Upper lobe of left lung (tissue), 4 donors: ENCODE results near the gene PPP1R13B.

Experiments
- CTCF ChIP-seq, 6 experiments: fragments of 450-650 bp in 4 of 6; fragments of 200-600 bp in 2 of 6; sonication (generic) in 2 of 6; IDR thresholded peaks; one replicate each; pipeline ENCODE4 v1.5.1; 2016 to 2019; ENCODE audit warnings: antibody characterized with exemption in 6 of 6
- EP300 ChIP-seq, 4 donors: sonication (generic); formaldehyde crosslinking; IDR thresholded peaks; one replicate each; pipeline ENCODE4 v1.5.1; 2017; ENCODE audit warnings: antibody characterized with exemption in 4 of 4, control low read depth in 2 of 4
- POLR2A ChIP-seq, 4 donors: fragments of 450-650 bp; IDR thresholded peaks; one replicate each; pipeline ENCODE4 v1.5.1; 2016 to 2017; ENCODE audit warnings: antibody characterized with exemption in 4 of 4, mild to moderate bottlenecking in 2 of 4
- POLR2AphosphoS5 ChIP-seq, 2 donors: sonication (generic); formaldehyde crosslinking; IDR thresholded peaks; one replicate each; pipeline ENCODE4 v1.5.1; 2017; ENCODE audit warnings: antibody characterized with exemption in 2 of 2

GRCh38 chr14:103734081-103734888 is 113.1 kb downstream of the PPP1R13B start:
- TF ChIP-seq EP300 (IDR thresholded peaks at IDR 0.05) (no peak), CTCF (IDR thresholded peaks at IDR 0.05) (no peak), POLR2AphosphoS5 (IDR thresholded peaks at IDR 0.05) (no peak), POLR2A (IDR thresholded peaks at IDR 0.05) (no peak)
